CD4-positive, alpha-beta T cell treated with Interleukin-17A for 1 hour (primary cell): ENCODE results near the gene APPBP2.

ENCODE experiments used
- DNase-seq: peaks from one replicate; pipeline ENCODE4 v3.0.0-alpha.2; 2020

APPBP2 gene

GRCh38 chr17:60393840-60394723, 132.0 kb downstream of the APPBP2 start:
- no peak for DNase-seq
